GM19328 (cell line): ENCODE results near the gene RANBP3.
"Not testable (repeated sequence)": the region's sequence is repeated elsewhere in the genome, so short reads cannot be mapped to it uniquely, and the experiment has no call there.

Experiments
- ATAC-seq: cut with Tn5 transposase; IDR thresholded peaks from one replicate; pipeline ENCODE4 v1.9.1; 2021; ENCODE audit warnings: mild to moderate bottlenecking, moderate library complexity; ENCODE audit not compliant: unreplicated experiment

Gene RANBP3

DNA sequence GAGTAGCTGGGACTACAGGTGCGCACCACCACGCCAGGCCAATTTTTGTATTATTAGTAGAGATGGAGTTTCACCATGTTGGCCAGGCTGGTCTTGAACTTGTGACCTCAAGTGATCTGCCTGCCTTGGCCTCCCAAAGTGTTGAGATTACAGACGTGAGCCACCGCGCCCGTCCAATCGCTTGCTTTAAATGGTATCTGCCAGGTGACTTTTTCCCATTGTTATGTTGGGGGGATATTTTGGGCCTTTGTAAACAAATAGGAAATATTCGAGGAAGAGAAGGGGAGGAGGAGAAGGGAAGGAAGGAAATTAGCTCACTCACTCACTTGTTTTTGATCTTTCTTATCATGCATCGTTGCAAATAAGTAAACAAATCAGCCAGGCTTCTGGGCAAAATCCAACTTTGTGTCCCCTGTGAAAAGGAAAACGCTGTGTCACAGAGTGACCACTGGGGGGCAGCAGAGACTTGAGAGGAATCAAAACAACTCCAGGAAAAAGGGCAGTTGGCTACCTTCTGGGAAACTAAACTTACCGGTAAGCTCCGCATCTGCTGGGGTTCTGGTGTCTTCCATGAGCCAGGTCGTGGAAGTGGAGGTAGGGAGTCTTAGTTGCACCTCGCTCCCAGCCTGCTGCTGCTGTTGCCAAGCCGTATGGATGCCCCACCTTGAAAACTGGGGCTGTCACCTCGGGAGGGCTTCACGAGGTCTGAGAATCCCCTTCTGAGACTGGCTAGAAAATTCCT is 9.3 kb upstream of the RANBP3 start:
- no peak for ATAC-seq

DNA sequence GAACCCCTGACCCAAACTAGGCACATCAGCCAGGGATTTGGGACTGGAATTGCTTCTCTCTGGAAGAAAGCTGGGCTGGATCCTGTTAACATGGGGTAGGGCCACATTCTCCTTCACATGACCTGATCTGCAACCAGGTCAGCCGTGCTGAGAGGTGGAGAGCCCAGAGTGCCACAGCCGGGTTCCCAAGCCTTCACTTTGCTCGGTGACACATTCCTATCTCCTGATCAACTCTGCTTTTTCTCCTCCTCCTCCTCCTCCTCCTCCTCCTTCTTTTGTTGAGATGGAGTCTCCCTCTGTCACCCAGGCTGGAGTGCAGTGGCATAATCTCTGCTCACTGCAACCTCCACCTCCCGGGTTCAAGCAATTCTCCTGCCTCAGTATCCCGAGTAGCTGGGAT is 7.9 kb upstream of the RANBP3 start:
- ATAC-seq = not testable (repeated sequence)

DNA sequence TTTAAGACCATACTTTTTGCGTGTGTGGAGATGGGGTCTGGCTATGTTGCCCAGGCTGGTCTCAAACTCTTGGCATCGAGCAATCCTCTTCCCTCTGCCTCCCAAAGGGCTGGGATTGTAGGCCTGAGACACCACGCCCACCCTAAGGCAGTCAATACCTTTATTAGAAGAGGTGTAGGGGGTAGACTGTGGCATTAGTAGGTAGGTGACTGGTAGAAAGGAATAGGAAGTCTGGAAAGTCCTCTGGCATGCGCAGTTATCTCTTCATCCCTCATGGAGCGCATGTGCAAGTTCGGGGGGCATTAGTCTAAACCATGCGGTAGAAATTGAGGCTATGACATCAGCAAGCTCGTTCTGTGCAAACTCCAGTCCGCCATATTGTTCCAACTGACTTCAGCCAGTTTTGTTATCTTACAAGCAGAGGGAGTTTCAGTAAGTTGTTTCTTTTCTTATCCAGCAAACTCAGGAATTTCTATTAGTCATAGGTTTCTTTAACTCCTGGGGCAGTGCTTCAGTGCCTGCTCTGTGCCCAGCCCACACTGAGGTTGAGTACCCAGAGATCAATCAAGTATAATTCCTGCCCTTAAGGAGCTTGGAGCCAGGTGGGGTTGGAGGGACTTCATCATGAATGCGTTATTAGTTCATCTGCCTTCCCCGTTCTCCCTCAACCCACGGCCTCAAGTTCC is 7.3 kb upstream of the RANBP3 start:
- ATAC-seq = no peak

DNA sequence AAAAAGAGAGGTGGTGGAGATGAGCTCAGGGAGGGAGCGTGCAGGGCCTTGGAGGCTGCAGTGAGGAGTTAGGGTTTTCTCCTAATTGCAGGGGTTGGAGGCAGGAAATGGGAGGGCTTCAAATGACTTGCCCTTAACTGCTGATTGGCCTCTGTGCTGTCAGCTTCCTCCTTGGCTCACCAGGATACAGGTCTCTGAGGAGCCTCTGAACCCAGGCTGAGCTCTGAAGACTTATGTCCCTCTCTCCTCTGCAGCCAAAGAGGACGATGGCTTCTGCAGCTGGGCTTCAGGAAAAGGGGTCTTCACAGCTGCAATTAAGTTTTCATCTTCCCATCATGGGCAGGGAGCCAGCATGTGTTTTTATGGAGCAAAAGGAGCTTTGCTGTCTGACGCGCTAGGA is 6.7 kb upstream of the RANBP3 start:
- no peak for ATAC-seq

DNA sequence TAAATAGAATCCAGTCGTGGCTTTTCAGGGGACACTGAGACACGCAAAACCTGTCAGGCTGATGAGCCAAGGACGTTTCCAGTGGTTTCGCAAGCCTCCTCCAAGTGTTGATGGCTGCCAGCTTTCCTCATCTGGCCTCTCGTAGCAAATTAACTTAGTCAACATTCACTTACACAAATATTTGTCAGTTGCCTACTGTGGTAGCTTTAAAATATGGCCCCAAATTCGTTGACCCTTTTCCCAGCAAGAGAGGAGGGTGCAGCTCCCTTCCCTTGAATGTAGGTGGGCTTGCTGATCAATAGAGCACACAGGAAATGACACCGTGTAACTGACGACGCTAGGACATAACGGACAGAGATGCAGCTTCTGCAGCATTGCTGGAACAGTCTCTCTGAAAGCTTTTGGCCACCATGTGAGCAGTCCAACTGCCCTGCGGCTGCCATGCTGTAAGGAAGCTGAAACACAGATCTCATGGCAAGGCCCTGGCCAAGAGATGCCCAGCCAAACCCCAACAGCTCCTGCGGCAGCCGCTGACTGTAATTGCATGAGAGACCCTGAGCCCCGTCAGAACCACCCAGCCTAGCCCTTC is 5.5 kb upstream of the RANBP3 start:
- no peak for ATAC-seq

DNA sequence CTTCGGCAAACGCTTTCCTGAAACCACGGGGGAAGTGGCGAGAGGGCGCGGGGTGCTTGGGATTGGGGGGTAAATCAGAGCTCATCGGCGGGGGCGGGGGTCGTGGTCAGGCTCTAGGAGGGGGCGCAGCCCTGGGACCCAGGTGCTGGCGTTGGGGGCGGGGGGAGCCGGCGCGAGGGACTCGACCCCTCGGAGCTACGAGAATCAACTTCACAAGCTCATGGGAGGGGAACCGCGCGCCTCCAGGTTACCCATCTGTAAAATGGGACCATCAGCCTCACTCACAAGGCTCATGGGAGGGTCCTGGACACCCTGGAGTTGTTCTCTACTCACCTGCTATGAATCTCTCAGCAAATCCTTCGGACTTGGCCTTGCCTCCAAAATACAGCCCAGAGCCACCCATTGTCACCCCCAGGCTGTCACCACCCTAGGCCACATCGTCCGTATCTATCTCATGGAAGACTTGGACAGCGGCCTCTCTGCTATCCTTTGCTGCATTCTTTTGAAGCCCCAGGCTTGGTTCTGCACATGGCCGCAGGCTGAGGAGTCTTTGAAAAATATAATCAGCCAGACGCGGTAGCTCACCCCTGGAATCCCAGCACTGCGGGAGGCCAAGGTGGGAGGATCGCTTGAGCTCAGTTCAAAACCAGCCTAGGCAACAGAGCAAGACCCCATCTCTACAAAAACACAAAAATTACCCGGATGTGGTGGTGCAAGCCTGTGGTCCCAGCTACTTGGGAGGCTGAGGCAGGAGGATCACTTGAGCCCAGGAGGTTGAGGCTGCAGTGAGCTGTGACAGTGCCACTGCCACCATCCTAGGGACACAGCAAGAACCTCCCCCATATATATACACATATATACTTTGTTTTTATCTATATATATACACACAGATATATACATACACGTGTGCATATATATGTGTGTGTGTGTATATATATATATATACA is 939 bp upstream of the RANBP3 start:
- ATAC-seq = no peak

DNA sequence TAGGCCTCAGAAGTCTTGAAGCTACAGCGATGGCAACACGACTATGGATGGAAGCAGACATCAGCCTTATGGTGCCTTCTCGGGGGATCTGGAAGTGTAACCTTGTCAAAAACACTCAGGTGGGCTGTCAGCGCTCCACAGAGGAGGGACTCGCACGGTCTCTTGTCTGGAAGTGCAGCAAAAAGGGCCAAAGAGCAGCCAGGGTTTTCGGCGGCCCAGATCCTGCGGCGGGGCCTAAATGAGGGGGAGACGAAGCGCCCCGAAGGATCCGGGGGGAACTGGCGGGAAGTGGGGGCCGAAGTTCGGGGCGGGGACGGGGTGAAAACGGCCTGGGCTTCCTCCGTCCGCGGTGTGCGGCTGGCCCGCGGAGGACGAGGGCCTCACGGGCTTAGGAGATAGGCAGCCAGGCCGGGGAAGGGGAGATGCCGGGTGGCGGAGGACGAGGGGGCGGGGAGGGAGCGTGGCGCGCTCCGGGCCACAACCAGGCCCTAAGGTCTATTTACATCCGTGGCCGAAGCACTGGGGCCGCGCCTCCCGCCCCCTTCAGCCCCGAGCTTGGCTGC is 637 bp downstream of the RANBP3 start:
- ATAC-seq = no peak

DNA sequence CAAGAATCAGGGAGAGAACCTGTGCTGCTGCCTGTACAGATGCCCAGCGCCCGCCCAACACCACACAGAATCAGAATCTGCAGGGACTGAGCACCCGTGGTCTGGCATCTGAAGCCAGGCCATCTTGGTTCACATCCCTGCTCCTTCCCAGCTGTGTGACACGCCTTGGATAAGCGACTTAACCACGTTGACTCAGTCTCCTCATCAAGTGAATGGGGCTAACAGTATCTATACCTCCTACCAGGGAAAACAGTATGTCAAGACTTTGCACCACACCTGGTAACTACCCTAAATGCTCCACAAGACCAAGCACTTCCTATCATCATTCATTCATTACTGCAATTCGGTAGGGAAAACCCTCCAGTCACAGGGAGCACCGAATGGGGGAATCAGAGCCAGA is 1.2 kb downstream of the RANBP3 start:
- no peak for ATAC-seq

DNA sequence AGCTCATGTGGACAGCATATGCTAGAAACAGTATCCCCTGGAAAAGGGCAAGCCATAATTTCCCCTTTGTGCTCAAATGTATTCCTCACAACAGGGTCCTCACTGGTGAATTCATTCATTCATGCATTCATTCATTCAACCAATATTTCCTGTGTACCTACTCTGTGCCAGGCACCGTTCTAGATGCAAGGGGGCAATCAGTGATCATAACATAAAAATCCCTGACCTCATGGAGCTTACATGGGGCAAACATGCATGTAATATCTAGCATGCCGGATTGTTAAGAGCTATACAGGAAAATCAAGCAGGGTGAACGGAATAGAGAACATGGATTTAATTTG is 2.6 kb downstream of the RANBP3 start:
- ATAC-seq = no peak

DNA sequence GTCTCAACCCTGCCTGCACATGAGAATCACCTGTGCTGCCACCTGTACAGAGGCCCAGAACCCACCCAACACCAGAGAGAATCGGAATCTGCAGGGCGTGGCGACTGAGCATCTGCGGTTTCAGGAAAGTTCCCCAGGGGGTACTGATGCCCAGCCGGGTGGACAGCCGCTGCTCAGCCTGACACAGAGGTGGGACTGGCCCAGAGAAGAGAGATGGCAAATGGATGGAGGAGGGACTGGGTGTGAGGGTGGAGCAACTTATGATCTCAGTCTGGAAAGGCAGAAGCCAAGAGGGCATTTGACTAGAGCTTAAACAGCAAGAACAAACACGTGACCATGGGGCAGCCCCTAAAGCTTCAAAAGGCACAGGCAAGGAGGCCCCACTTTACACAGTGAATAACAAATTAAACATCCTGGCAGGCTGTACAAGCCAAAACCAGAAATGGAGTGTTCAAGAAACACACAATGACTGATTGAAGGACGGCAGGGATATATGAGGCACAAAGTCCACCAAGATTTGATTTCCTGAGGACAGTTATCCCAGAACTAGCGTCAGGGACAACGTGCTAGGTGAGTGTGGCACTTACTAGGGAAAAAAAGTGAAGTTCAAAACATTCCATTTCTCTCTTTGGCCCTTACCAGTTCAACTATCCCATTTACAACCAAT is 3.1 kb downstream of the RANBP3 start:
- no peak for ATAC-seq

DNA sequence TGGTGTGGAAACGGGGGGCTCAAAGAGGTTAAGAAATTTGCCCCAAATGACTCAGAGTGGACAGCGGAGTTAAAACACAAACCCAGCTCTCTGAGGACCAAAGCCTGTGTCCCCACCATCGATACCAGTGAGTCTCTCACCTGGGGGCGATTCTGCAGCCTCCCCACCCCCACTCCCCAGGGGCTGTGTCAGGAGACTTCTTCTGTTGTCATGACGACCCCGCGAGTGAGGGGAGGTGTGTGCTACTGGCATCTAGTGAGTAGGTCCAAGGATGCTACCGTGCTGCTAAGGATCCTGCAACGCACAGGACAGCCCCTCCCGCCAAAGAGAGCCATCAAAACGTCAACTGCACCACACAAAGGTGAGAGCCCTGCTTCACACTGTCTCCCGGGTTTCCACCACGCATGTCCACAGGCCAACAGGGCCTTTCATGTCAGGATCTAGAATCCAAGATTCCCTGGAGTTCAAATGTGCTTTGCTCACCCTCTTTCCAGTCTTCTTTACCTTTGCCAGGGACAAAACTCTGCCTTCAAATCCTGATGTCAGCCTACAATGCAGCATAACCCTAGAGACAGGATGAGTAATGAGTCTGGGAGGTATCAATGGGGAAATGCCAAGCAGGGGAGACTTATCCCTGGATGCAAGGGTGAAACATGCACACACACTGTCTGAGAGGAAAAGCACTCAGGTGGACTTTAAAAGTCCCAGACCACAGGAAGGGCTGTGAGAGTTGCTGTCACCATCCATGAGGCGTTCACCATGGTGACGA is 3.9 kb downstream of the RANBP3 start:
- ATAC-seq = no peak

DNA sequence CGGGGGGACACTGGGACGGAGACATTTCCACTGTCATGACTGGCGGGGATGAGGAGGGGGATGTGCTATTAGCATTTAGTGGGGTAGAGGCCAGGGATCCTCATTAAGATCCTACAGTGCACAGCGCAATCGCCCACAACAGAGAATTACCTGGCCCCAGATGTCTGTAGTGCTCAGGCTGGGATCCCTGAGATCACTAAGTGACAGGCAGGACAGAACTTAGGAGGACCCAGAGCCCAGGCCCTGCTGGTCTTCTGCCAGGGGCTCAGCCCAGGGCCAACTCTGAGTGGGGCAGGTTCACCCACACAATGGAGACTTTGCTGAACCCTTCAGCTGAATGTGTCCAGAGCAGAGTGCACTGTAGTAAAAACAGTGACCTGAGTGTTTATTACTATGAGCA is 4.6 kb downstream of the RANBP3 start:
- no peak for ATAC-seq

DNA sequence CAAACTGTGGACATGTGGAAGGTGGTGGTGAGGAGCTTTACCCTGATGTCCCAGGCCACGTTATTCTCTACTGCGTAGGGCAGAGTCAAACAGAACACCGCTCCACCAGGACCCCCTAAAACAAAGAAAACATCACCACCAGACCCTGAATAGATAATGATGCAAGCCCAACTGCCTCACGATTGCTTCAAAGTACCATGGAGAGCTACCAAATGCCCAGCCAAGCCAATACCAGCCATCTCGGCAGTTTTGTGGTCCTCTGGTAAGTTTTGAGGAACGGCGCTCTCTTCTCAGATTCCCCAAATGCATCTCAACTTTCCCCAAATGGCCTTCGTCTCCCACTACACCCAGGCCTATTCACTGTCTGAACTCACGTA is 5.6 kb downstream of the RANBP3 start:
- no peak for ATAC-seq

DNA sequence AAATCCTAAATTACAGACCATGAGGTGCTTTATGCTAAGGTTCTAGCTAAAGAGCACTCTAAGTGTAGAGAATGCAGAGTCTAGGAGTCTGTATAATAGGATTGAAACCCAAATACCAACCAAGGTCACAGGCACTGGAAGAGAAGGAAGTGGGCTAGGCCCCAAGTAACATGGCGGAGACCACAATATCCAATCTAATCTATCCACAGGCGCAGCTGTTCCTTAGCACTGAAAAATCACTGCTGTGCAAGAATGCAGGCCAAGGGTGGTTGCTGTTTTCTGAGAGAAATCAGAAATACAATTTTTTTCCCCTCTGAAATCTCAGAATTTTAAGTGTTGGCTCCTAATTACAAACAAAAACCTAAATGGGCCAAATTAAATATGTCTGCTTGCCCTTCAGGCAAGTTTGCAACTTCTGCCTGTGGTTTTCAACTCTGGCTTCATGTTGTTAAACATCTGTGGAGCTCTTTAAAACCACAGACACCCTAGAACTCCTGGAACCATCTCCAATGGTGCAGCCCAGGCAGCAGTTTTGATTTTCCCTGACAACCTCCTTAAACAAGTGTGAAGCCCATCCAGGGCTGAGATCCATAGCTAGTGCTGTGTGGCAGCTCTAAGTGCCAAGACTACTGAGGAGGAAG is 6.1 kb downstream of the RANBP3 start:
- no peak for ATAC-seq

DNA sequence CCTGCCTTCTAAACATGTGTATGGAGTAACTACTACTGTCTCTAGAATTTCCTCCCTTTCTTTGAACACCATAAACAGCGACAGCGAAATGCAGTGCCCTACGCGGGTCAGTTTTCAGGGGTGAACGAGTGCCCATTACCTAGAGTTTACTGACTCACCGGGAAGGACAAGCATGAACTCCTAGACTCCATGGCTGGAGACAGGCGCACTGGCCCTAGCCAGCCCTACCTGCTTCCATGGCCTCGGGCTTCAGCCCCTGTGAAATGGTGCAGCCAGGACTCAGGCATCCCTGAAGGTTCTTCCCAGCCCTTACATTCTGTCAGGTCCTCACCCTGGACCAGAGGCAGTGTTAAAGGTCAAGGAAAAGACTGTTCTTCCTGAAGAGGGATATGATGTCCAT is 8.5 kb downstream of the RANBP3 start:
- no peak for ATAC-seq

DNA sequence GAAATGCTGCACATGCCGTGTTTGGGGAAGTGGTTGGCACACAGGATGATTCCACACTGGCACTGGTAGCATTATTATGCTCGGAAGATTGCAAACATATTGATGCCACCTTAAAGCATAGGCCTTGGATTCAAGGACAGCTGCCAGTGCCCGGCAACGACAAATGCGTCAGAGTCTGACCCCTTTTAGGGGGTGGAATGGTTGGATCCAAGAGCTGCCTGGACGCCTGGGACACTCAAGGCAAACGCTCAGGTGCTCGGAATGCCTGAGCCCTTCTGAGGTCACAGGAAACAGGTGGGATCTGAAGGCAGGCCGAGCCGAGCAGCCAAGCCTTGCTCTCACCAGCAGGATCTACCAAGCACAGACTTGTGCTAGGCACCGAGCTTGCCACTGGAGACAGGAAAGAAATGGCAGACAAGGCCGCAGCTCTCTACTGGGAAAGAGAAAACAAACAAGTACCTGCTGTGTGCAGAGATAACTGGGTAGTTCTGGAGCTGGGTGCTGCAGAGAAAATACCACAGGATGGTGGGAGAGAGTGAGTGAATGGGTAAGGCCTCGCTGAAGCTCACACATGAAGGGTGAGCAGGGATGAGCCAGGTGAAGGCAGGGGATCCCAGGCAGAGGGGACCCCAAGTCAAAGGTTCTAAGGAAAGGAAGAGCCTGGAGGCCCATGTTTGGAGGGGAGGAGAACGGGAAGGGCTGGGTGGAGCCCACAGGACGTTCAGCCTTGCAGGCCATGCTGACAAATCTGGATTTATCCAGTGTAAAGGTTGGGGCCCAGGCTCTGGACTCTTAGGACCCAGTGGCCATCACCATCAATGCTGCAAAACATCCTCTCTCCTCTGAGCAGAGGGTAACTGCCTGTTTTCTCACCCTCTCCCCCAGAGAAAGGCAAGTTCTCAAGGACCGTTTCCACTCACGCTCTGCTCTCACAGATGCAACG is 9.2 kb downstream of the RANBP3 start:
- ATAC-seq = no peak

DNA sequence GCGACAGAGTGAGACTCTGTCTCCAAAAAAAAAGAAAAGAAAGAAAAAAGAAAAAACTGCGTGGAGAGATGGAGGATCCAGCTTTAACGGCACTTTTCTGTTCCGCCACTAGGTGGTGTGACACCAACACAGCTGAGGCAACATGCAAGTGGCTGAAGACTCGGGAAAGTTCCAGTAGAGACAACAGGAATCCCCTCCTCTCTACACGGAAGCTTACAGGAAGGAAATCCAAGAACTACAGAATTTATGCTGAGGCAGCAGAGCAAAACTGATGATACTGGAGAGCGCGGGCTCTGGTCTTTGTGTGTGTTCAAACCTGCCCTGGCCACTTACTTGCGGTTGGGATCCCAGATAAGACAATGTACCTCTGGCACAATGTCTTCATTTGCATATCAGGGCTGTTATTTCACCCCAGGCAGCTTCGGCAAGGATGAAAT is 9.9 kb downstream of the RANBP3 start:
- no peak for ATAC-seq

DNA sequence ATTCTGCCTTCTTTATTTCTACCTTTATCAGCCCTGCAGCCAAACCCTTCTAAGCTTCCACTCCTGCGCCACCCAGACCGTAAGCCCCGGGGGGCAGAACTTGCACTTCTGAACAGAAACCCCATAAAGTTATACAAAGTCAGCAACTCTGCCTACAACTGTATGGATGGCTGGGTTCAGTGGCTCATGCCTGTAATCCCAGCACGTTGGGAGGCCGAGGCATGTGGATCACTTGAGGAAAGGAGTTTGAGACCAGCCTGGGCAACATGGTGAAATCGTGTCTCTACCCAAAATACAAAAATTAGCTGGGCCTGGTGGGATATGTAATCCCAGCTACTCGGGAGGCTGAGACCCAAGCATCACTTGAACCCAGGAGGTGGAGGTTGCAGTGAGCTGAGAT is 10.4 kb downstream of the RANBP3 start:
- ATAC-seq = no peak
